GM20000 (cell line): ENCODE measurements around the gene GTPBP10.
"Not testable (repeated sequence)": the region's sequence is repeated elsewhere in the genome, so short reads cannot be mapped to it uniquely, and the experiment has no call there.

Experiments used
- DNase-seq: peaks from one replicate; pipeline ENCODE4 v3.0.0; 2012; ENCODE audit warnings: low spot score
- CTCF ChIP-seq: IDR thresholded peaks from 2 replicates; pipeline ENCODE4 v1.5.1; 2012; ENCODE audit warnings: mild to moderate bottlenecking, control low read depth; ENCODE audit errors: extremely low read depth, missing control alignments

GTPBP10 gene

GRCh38 chr7:90320014-90320413, 26.5 kb upstream of the GTPBP10 start:
- TF ChIP-seq CTCF: no peak
- DNase-seq: no peak

GRCh38 chr7:90320418-90320800, 26.1 kb upstream of the GTPBP10 start:
- no peak for TF ChIP-seq CTCF
- no peak for DNase-seq

DNA sequence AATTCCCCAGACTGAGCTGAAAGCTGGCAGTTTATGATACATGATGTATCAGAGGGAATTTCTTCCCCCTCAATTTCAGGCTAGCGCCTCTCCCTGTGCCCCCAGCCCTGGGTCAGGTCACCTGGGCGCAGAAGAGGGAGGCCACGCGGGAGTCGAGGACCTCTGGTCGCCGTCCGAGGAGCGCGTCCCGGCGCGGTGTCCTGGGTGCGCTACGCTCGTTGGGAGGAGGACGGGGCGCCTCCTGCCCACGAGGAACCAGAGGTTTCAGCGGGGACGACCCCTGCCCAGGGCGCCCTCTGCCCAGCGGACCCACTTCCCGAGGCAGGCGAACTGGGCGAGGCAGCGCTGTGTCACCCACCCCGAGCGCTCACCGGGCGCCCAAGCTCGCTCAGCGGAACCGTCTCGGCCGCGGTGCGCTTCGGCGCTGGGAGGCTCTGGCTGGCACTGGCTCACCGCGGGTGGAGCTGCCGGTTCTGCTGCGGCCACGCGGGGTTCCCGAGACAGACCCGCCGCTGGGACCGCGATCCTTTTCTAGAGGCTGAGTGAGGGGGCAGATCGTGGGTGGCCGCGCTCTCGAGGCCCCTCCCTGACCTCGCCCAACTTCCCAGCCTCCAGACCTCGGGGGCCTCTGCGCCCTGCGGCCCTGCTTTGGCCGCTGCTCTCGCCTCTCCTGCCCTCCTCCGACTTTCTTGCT, 25.6 kb upstream of the GTPBP10 start, which contains the start of gene FAM237B:
Gene FAM237B, minus strand, starts transcription at position 504 of the 694 bp plus-strand sequence. CDS start 1,556 bp downstream, outside the sequence.
- no peak for DNase-seq
- no peak for TF ChIP-seq CTCF

- TF ChIP-seq CTCF: no peak
- DNase-seq: no peak
Observed at GRCh38 chr7:90322837-90323236, 23.7 kb upstream of the GTPBP10 start.

GRCh38 chr7:90326500-90326899, 20.0 kb upstream of the GTPBP10 start:
- no peak for TF ChIP-seq CTCF
- no peak for DNase-seq

GRCh38 chr7:90334193-90334843, 12.2 kb upstream of the GTPBP10 start:
- no peak for TF ChIP-seq CTCF
- no peak for DNase-seq

DNA sequence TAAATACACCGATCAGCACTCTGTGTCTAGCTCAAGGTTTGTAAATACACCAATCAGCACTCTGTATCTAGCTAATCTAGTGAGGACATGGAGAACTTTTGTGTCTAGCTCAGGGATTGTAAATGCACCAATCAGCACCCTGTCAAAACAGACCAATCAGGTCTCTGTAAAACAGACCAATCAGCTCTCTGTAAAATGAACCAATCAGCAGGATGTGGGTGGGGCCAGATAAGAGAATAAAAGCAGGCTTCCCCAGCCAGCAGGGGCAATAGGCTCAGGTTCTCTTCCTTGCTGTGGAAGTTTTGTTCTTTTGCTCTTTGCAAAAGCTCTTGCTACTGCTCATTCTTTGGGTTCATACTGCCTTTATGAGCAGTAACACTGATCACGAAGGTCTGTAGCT, 11.6 kb upstream of the GTPBP10 start:
- DNase-seq: not testable (repeated sequence)

DNA sequence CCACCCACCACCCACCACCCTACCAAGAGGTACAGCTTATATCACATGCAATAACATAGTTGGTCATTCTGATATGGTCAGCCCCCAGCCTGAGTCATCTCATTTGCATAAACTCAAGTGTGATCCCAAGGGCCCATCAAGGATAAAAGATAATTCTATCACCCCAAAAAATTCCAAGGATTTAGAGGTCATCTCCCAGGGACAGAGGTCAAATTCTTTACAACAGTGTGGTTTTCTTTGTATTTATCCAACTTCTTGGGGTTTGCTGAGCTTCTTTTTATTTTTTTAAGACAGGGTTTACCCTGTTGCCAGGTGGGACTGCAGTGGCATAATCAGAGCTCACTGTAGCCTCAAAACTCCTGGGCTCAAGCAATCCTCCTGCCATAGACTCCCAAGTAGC, 9.4 kb upstream of the GTPBP10 start:
- no peak for DNase-seq

More for the DNA sequence above, 9.4 kb upstream of the GTPBP10 start:
- no peak for TF ChIP-seq CTCF
